Immature natural killer cell (primary cell): ENCODE results near the gene FGF5. TPM values are rescaled to one million over a fixed set of nuclear protein-coding genes. Genes with fewer than 3 reads are reported as not detected.
"Not testable (repeated sequence)": the region's sequence is repeated elsewhere in the genome, so short reads cannot be mapped to it uniquely, and the experiment has no call there.

ENCODE experiments used
- DNase-seq, 3 donors: peaks; one replicate each; pipeline ENCODE4 v3.0.0; 2022; ENCODE audit warnings: mixed read lengths in 1 of 3
- H3K27ac Mint-ChIP-seq, 6 donors: one replicate each; pipeline ENCODE4 v1.8.0; 2020; ENCODE audit warnings: mixed read lengths in 6 of 6, mild to moderate bottlenecking in 5 of 6, inconsistent platforms in 4 of 6, moderate library complexity in 3 of 6
- H3K27me3 Mint-ChIP-seq, 3 donors: one replicate each; pipeline ENCODE4 v1.8.0; 2020 to 2021; ENCODE audit warnings: low read depth in 3 of 3, mild to moderate bottlenecking in 3 of 3, mixed read lengths in 3 of 3, moderate library complexity in 3 of 3, inconsistent platforms in 1 of 3
- H3K36me3 Mint-ChIP-seq, 3 donors: one replicate each; pipeline ENCODE4 v1.8.0; 2020; ENCODE audit warnings: mixed read lengths in 3 of 3, inconsistent platforms in 2 of 3, mild to moderate bottlenecking in 2 of 3
- H3K4me1 Mint-ChIP-seq, 2 donors: one replicate each; pipeline ENCODE4 v1.8.0; 2020; ENCODE audit warnings: inconsistent platforms in 2 of 2, mild to moderate bottlenecking in 2 of 2, mixed read lengths in 2 of 2, moderate library complexity in 1 of 2
- H3K4me3 Mint-ChIP-seq, 5 donors: one replicate each; pipeline ENCODE4 v1.8.0; 2020; ENCODE audit warnings: mild to moderate bottlenecking in 5 of 5, mixed read lengths in 5 of 5, inconsistent platforms in 3 of 5, moderate library complexity in 3 of 5
- H3K9me3 Mint-ChIP-seq, 6 donors: one replicate each; pipeline ENCODE4 v1.8.0; 2020; ENCODE audit warnings: mild to moderate bottlenecking in 6 of 6, mixed read lengths in 6 of 6, inconsistent platforms in 4 of 6, moderate library complexity in 3 of 6
- polyA plus RNA-seq, 3 donors: library from polyadenylated mRNA; unstranded; fragments of 300-500 nt; fragmentation: Illumina TruSeq; gene quantifications; one replicate each; pipeline ENCODE4 v1.2.3, GENCODE V29; 2021

FGF5 gene
- polyA plus RNA-seq, 3 donors from 2014 or later: not detected

DNA sequence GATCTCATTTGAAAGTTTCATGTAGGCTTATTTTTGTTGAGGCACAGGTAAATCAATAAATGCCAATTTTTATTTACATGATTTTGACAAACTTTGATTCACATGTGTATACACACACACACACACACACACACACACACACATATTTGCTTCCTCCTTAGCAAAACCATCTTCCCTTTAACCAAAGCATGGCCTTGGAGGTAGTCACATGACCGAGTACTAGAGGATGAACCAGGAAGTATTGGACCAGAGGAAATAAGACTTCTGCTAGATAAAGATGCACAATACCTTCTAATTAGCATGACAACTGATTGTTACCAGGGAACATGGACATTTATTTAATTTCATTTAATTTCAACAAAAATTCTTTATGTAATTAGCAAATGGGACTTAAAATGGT, 45.7 kb downstream of the FGF5 start:
- Mint-ChIP-seq H3K36me3 (no peaks in the 10 kb centered on the region), H3K27ac (no peak overlapping the region), H3K9me3 (peaks cover 0 to 1% (median 0%) of the 10 kb centered on the region in 6 donors), H3K4me1 (no peaks in the 10 kb centered on the region), H3K27me3 (peaks cover 0 to 2% (median 0%) of the 10 kb centered on the region in 3 donors), H3K4me3 (no peak overlapping the region)
- no peak for DNase-seq

DNA sequence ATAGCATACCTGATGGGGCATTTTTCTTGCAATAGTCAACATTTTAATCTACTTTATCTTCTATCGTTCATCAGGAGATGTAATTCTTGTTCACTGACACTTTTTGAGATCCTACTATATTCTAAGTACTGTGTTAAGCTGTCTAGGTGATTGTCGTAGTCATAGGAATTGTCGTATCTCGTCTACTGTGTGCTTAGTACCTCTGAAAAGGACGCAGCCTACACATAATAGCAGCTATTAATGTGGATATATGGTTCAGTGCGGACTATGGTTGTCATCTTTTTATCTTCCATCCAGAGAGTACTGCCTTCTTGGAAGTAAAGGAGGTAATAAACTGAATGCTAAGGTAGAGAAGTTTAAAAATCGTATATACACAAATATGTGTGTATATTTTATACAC, 47.2 kb downstream of the FGF5 start:
- H3K27ac Mint-ChIP-seq: no peak overlapping the region
- H3K4me3 Mint-ChIP-seq: no peak overlapping the region
- peaks cover 0 to 4% (median 2%) of the 10 kb centered on the region in 3 donors for H3K27me3 Mint-ChIP-seq
- H3K4me1 Mint-ChIP-seq: no peaks in the 10 kb centered on the region
- DNase-seq: no peak
- H3K9me3 Mint-ChIP-seq: peaks cover 0 to 1% (median 0%) of the 10 kb centered on the region in 6 donors
- H3K36me3 Mint-ChIP-seq: no peaks in the 10 kb centered on the region

DNA sequence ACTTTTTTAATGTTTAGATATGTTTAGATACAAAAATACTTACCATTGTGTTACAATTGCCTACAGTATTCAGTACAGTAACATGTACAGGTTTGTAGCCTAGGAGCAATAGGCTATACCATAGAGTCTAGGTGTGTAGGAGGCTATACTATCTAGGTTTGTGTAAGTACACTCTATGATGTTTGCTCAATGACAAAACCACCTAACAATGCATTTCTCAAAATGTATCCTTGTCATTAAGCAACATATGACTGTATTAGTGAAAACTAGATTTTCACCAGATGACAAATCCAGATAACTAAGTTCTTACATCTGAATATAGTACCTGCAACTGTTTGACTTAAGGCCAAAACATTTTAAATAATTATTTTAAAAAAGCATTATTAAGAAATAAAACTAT, 49.4 kb downstream of the FGF5 start:
- H3K9me3 Mint-ChIP-seq, H3K4me1 Mint-ChIP-seq, H3K4me3 Mint-ChIP-seq, H3K27ac Mint-ChIP-seq, DNase-seq, H3K27me3 Mint-ChIP-seq, H3K36me3 Mint-ChIP-seq: not testable (repeated sequence)

DNA sequence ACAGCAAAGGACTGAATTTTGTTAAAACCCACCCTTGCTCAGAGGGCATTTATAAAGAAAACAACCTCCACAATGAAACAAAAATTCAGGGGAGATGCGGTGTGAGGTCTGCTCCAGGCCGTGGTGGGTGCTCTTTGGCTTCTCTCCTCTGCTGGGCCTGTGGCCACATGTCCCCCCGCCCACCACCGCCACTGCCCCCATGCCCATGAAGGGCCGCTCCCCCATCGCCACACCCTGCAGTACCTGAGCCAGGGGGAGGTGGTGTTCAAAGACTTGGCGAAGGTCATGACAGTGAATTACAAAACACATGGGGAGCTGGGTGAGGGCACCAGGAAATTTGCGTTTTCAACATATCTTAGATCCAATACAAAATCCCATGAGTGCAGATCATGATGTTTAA, 54.9 kb downstream of the FGF5 start:
- Mint-ChIP-seq H3K4me1 (no peaks in the 10 kb centered on the region), H3K27ac (no peak overlapping the region), H3K27me3 (peaks cover 4 to 7% (median 5%) of the 10 kb centered on the region in 3 donors), H3K9me3 (no peaks in the 10 kb centered on the region), H3K4me3 (no peak overlapping the region), H3K36me3 (no peaks in the 10 kb centered on the region)
- no peak for DNase-seq

DNA sequence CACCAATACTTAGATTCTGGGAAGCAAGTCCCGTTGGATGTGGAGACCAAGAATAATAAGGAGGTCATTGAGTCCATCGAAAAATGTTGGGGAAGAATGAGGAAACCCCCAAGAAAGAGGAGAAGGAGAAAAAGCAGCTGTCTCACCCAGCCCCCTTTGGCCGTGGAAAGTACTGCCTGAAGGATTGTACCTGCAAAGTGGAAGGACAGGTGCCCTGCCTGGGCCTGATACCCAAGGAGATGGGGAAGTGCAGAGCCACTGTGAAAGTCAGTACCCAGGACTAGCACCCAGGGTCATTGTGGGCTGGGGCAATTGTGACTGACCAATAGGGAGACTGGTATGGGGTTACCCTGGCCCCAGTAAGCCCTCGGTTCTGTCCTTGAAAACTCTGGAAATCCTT, 55.3 kb downstream of the FGF5 start:
- no peak overlapping the region for H3K27ac Mint-ChIP-seq
- no peaks in the 10 kb centered on the region for H3K9me3 Mint-ChIP-seq
- DNase-seq: no peak
- H3K27me3 Mint-ChIP-seq: peaks cover 4 to 7% (median 5%) of the 10 kb centered on the region in 3 donors
- no peaks in the 10 kb centered on the region for H3K4me1 Mint-ChIP-seq
- H3K4me3 Mint-ChIP-seq: no peak overlapping the region
- H3K36me3 Mint-ChIP-seq: no peaks in the 10 kb centered on the region

DNA sequence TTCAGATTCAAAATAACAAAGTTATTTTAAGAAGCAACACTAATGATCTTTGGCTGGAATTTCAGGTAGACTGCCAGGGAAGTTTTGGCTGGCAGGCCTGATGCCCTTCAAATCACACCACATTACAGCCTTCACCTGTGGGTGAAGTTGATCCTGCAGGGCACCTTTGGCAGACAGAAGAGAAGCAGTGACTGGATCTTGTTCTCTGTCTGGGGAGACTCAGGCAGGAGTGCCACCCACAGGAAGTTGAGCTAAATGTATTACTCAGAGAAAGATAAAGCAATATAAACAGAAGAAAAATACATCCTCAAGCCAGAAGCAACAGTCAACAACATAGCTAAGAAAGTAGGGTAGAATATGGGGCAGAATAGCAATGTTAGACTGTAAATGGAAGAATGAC, 56.3 kb downstream of the FGF5 start:
- Mint-ChIP-seq H3K4me3 (no peak overlapping the region), H3K36me3 (no peaks in the 10 kb centered on the region), H3K27me3 (peaks cover 4 to 6% (median 5%) of the 10 kb centered on the region in 3 donors), H3K9me3 (no peaks in the 10 kb centered on the region), H3K27ac (no peak overlapping the region), H3K4me1 (no peaks in the 10 kb centered on the region)
- DNase-seq: no peak

DNA sequence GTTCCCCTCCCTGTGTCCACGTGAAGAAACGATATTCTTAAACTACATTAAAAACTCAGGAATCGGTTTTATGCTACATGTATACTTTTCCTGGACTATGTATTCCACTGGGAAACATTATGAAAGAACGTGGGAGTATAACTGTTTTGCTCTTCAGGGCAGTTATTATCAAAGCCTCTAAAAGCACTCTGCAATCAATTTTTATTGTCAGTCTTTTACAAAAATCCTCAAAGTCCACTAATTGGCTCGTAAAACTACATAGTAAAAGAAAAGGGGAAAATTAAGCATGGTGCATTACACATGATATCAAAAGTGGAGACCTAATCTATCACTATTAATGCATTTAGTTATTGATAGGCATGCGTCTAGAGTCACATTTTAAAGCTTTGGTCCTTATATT, 57.7 kb downstream of the FGF5 start:
- Mint-ChIP-seq H3K27ac (no peak overlapping the region), H3K36me3 (no peaks in the 10 kb centered on the region), H3K9me3 (no peaks in the 10 kb centered on the region), H3K27me3 (peaks cover 2 to 5% (median 4%) of the 10 kb centered on the region in 3 donors), H3K4me1 (no peaks in the 10 kb centered on the region), H3K4me3 (no peak overlapping the region)
- no peak for DNase-seq

DNA sequence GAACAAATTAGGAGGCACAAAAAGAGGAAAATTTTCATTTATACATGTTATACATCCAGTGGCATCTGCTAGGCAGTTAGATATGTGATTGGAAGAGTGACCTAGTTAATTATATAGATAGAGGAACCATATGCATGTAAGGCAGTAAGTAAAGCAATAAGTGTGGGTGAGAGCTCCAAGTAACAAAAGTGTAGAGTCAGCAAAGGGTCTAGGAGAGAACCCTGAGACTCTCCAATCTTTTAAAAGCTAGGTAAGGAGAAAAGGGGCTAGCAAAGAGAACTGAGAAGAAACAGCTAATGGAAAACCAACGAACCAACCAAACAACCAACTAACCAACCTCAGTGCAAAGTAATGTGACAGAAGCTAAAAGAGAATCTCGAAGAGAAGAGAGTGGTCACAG, 65.2 kb downstream of the FGF5 start:
- Mint-ChIP-seq H3K9me3 (no peaks in the 10 kb centered on the region), H3K4me1 (peaks cover 13 to 14% of the 10 kb centered on the region in 2 donors), H3K4me3 (no peak overlapping the region), H3K27me3 (peaks cover 0 to 12% (median 2%) of the 10 kb centered on the region in 3 donors), H3K36me3 (no peaks in the 10 kb centered on the region), H3K27ac (no peak overlapping the region)
- DNase-seq: no peak

DNA sequence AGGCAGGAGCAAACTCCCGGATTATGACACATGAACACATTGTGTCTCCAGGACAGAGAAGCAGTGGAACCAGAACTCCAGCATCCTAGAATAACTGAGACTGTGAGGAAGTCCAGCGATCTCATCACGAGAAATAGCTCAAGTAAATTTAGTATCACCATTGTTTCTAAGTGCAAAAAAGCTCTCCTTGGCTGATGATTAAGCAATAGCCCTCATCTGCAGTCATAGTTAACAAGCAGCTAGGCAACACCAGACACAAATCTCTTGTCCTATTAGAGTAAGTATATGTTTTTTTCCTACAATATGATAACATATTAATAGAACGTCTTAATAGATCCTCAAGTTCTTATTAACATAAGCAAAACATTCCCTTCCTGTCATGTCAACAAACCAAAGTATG, 66.7 kb downstream of the FGF5 start:
- Mint-ChIP-seq H3K36me3 (no peaks in the 10 kb centered on the region), H3K27ac (no peak overlapping the region), H3K4me3 (no peak overlapping the region), H3K27me3 (peaks cover 0 to 12% (median 2%) of the 10 kb centered on the region in 3 donors), H3K4me1 (peaks cover 13 to 14% of the 10 kb centered on the region in 2 donors), H3K9me3 (no peaks in the 10 kb centered on the region)
- DNase-seq: no peak

DNA sequence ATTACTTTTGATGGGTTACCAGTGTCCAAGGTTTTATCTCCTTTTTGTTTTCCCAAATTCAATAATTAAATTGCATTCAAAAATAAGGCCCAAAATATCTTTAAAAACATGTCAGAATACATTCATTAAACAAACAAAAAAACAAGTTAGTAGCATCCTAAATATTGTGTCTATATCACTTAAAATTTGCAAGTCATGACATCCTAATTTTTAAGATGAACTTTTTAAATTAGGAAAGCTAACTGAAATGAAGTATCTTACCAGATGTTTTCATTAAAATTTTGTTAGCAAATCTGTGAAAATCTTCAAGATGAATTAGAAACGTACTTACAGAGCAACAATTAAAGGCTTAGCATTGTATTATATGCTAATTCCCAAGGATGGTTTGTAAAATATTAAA, 68.1 kb downstream of the FGF5 start:
- Mint-ChIP-seq H3K4me1 (peaks cover 13 to 14% of the 10 kb centered on the region in 2 donors), H3K4me3 (peak overlapping the region in 1 of 5 donors; percentile 10), H3K27ac (no peak overlapping the region), H3K9me3 (no peaks in the 10 kb centered on the region), H3K36me3 (no peaks in the 10 kb centered on the region), H3K27me3 (peaks cover 0 to 15% (median 2%) of the 10 kb centered on the region in 3 donors)
- DNase-seq: no peak

DNA sequence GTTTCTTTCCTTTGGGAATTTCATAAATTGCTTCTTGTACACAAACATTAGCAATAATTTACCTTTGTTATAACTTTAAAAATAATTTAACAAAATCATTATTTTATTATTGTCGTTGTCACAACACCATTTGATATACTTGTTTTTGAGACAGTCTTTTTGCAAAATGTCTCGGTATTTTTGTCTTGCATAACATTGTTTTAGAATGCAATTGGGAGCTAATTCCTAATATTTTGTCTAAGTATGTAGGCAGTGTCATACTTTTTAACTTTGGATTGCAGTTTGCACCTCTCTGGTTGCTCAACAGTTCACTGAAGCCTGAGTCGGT, 68.7 kb downstream of the FGF5 start:
- Mint-ChIP-seq H3K9me3 (no peaks in the 10 kb centered on the region), H3K27ac (no peak overlapping the region), H3K36me3 (no peaks in the 10 kb centered on the region), H3K4me1 (peaks cover 13 to 14% of the 10 kb centered on the region in 2 donors), H3K27me3 (peaks cover 0 to 17% (median 4%) of the 10 kb centered on the region in 3 donors), H3K4me3 (peak overlapping the region; percentile 73 to 86 (median 81))
- DNase-seq: no peak

DNA sequence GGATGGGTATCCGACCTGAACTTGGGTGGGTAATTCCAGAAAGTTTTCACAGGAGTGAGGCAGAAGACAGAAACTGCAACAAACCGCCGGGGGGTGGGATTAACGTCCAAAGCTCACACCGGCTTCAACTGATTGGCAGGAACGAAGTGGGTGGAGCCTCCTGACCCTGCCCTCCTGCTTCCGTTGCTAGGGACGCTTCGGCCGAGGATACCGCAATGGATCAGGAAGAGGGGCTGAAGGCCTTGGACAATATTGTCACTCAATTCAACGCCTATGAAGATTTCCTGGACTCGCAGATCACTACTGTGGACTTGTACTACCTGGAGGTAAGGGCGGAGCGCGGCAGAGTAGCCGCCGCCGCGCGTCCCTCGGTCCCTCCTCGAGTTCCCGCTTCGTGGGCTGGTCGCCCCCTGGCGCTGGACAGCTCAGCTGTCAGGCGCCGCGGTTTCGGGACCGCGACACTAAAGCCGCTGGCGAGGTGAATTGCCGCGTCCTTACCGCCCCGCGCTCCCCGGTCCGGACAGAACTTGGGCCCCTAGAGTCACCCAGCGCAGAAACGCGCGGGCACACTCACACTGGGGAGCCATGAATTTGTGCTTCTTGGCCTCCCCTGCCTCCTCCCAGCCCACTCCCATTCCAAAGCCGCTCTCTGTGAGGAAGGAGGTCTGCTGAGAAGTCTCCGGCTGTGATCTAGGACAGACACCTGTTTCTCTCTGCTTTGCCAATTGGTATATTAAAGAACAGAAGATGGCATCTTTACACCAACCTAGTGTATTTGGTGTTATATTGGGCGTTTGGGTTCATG, 69.3 kb downstream of the FGF5 start, which contains the start of gene CFAP299:
CFAP299 (plus strand) TSS at position 177 of the 805 bp plus-strand sequence.
- Mint-ChIP-seq H3K9me3 (no peaks in the 10 kb centered on the region), H3K36me3 (no peaks in the 10 kb centered on the region), H3K4me3 (peak within 1 kb of the TSS; percentile 73 to 86 (median 81)), H3K27me3 (peaks cover under 1 to 17% (median 4%) of the 10 kb centered on the region in 3 donors), H3K27ac (no peak within 1 kb of the TSS), H3K4me1 (peaks cover 13 to 14% of the 10 kb centered on the region in 2 donors)
- peak; percentile 29 to 47 (median 37) for DNase-seq

DNA sequence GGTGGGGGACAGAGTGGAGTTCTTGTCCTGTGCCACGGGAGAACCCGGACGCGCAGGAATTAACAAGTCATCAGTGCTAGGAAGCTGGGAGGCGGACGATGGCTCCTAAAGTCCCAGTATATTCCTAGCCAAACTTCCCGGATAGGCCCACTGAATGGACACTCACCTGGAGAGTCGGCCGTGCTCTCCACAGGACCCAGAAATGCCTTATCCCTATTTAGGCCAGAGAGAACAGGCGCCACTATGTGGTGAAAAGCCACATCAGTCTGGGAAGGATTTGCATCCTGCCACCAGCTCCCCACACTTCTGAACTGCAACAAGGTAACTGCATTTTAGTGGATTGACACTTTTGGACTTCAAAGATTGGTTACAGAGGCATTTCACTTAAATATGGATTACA, 70.1 kb downstream of the FGF5 start:
- Mint-ChIP-seq H3K36me3 (no peaks in the 10 kb centered on the region), H3K4me1 (peaks cover 13 to 14% of the 10 kb centered on the region in 2 donors), H3K27me3 (peaks cover 2 to 17% (median 4%) of the 10 kb centered on the region in 3 donors), H3K9me3 (peaks cover 0 to 2% (median 0%) of the 10 kb centered on the region in 6 donors), H3K4me3 (peak overlapping the region; percentile 40 to 86 (median 81)), H3K27ac (no peak overlapping the region)
- no peak for DNase-seq

DNA sequence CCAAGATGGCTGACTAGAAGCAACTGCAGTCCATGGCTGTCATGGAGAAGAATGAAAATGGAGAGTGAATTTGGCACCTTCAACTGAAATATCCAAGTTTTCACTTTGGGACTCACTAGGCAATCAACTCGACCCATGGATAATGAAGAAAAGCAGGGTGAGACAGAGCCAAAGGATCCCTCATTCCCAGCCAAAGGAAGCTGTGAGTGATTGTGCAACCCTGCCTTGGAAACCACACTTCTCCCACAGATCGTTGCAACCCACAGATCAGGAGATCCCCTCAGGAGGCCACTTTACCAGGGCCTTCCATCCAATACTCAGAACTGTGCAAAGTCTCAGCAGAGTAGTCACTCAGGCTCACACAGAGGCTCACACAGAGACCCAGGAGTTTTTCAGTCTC, 73.6 kb downstream of the FGF5 start:
- H3K4me3 Mint-ChIP-seq: no peak overlapping the region
- no peak for DNase-seq
- peaks cover 3 to 7% (median 5%) of the 10 kb centered on the region in 3 donors for H3K36me3 Mint-ChIP-seq
- peaks cover 1 to 17% (median 2%) of the 10 kb centered on the region in 3 donors for H3K27me3 Mint-ChIP-seq
- H3K27ac Mint-ChIP-seq: no peak overlapping the region
- peaks cover 14 to 19% of the 10 kb centered on the region in 2 donors for H3K4me1 Mint-ChIP-seq
- H3K9me3 Mint-ChIP-seq: peaks cover 11 to 19% (median 17%) of the 10 kb centered on the region in 6 donors
